ENCODE results near the gene ZNF672. TPM values are rescaled to one million over a fixed set of nuclear protein-coding genes. Genes with fewer than 3 reads are reported as not detected.

Gene ZNF672
- total and polyA plus RNA-seq, 2 of the 13 experiments (the other 11 are each of a cell fraction or from before 2014, with no cell fraction given): 17.2 to 22.9 TPM

DNA sequence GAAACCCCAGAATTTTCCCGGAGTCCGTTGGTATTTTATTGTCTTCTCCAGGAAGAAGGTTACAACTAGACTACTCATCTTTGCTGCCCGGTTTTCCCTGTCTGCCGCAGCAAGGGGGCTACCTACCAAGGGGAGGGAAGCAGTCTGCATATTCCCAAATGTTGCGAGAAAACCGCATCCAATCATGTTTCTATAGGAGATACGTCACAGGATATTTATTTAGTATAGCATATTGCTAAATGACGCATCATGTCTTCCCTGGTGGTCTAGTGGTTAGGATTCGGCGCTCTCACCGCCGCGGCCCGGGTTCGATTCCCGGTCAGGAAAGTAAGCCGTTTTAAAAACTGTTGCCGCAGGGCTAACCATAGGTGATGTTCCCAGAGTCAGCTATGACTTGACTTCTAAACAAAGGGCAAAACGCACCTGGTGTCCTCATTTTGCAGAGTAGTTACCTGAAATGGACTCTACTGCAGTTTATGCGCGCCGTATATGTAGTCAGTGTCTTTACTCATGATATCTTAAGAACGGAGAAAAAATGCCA, 36.0 kb downstream of the ZNF672 start (continued):
- no peak for TF ChIP-seq PHF5A (CRISPR knock-in tag; IDR thresholded peaks at IDR 0.05; ENCODE audit: low read depth, unreplicated experiment)
- no peak for TF ChIP-seq ZBTB1 (CRISPR knock-in tag; IDR thresholded peaks at IDR 0.05; ENCODE audit: borderline replicate concordance)
- TF ChIP-seq ZNF484 (CRISPR knock-in tag; IDR thresholded peaks at IDR 0.05; ENCODE audit: borderline replicate concordance, low read depth): no peak
- no peak for TF ChIP-seq PRPF4 (IDR thresholded peaks at IDR 0.05; ENCODE audit: low read depth, low read length, poor library complexity, severe bottlenecking)
- peak; percentile 56; the same call in 1 of the 2 replicates for TF ChIP-seq ZNF800 (CRISPR knock-in tag; IDR thresholded peaks at IDR 0.05)
- TF ChIP-seq KDM5B (CRISPR knock-in tag; IDR thresholded peaks at IDR 0.05; ENCODE audit: borderline replicate concordance): no peak; the same call in 1 of the 2 replicates
- TF ChIP-seq, protein P1, sequence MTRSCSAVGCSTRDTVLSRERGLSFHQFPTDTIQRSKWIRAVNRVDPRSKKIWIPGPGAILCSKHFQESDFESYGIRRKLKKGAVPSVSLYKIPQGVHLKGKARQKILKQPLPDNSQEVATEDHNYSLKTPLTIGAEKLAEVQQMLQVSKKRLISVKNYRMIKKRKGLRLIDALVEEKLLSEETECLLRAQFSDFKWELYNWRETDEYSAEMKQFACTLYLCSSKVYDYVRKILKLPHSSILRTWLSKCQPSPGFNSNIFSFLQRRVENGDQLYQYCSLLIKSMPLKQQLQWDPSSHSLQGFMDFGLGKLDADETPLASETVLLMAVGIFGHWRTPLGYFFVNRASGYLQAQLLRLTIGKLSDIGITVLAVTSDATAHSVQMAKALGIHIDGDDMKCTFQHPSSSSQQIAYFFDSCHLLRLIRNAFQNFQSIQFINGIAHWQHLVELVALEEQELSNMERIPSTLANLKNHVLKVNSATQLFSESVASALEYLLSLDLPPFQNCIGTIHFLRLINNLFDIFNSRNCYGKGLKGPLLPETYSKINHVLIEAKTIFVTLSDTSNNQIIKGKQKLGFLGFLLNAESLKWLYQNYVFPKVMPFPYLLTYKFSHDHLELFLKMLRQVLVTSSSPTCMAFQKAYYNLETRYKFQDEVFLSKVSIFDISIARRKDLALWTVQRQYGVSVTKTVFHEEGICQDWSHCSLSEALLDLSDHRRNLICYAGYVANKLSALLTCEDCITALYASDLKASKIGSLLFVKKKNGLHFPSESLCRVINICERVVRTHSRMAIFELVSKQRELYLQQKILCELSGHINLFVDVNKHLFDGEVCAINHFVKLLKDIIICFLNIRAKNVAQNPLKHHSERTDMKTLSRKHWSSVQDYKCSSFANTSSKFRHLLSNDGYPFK (CRISPR knock-in tag; IDR thresholded peaks at IDR 0.05; ENCODE audit: borderline replicate concordance): no peak
- no peak for TF ChIP-seq MAFF (IDR thresholded peaks at IDR 0.05; ENCODE audit: low read depth, low read length)
- no peak for TF ChIP-seq CCAR2 (optimal IDR thresholded peaks at IDR 0.05; ENCODE audit: low read depth, low read length)
- TF ChIP-seq ZNF639 (CRISPR knock-in tag; conservative IDR thresholded peaks at IDR 0.05): no peak
- TF ChIP-seq, protein P2, sequence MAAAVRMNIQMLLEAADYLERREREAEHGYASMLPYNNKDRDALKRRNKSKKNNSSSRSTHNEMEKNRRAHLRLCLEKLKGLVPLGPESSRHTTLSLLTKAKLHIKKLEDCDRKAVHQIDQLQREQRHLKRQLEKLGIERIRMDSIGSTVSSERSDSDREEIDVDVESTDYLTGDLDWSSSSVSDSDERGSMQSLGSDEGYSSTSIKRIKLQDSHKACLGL (CRISPR knock-in tag; IDR thresholded peaks at IDR 0.05): 0 out of 2 replicates have a peak, but pooled peaks have one; percentile 18
- no peak for TF ChIP-seq RBM22 (optimal IDR thresholded peaks at IDR 0.05; ENCODE audit: low read length)
- no peak for TF ChIP-seq SP2 (CRISPR knock-in tag; IDR thresholded peaks at IDR 0.05)
- TF ChIP-seq, protein P3, sequence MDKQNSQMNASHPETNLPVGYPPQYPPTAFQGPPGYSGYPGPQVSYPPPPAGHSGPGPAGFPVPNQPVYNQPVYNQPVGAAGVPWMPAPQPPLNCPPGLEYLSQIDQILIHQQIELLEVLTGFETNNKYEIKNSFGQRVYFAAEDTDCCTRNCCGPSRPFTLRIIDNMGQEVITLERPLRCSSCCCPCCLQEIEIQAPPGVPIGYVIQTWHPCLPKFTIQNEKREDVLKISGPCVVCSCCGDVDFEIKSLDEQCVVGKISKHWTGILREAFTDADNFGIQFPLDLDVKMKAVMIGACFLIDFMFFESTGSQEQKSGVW (CRISPR knock-in tag; IDR thresholded peaks at IDR 0.05; ENCODE audit: borderline replicate concordance): no peak
- TF ChIP-seq, protein P4, sequence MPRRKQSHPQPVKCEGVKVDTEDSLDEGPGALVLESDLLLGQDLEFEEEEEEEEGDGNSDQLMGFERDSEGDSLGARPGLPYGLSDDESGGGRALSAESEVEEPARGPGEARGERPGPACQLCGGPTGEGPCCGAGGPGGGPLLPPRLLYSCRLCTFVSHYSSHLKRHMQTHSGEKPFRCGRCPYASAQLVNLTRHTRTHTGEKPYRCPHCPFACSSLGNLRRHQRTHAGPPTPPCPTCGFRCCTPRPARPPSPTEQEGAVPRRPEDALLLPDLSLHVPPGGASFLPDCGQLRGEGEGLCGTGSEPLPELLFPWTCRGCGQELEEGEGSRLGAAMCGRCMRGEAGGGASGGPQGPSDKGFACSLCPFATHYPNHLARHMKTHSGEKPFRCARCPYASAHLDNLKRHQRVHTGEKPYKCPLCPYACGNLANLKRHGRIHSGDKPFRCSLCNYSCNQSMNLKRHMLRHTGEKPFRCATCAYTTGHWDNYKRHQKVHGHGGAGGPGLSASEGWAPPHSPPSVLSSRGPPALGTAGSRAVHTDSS (CRISPR knock-in tag; conservative IDR thresholded peaks at IDR 0.05): no peak
- no peak for TF ChIP-seq TSC22D2 (CRISPR knock-in tag; IDR thresholded peaks at IDR 0.05; ENCODE audit: borderline replicate concordance)
- TF ChIP-seq HDAC2 (CRISPR knock-in tag; IDR thresholded peaks at IDR 0.05): no peak
- no peak for TF ChIP-seq ZNF20 (CRISPR knock-in tag; IDR thresholded peaks at IDR 0.05)
- no peak for TF ChIP-seq ZNF569 (CRISPR knock-in tag; IDR thresholded peaks at IDR 0.05; ENCODE audit: borderline replicate concordance)
- TF ChIP-seq ZZZ3 (CRISPR knock-in tag; IDR thresholded peaks at IDR 0.05; ENCODE audit: borderline replicate concordance): no peak

Data from HepG2 (cell line).